HEK293 (cell line): ENCODE measurements around the gene COX7B2.

Source experiments
- CTCF ChIA-PET: fragments of 350-600 bp; formaldehyde crosslinking; extraction: SDS; loops from one replicate; lab custom pipeline; 2021; ENCODE audit warnings: antibody characterized with exemption; lab: Yijun Ruan, JAX
- POLR2A ChIA-PET: fragments of 300-600 bp; formaldehyde crosslinking; extraction: SDS; loops from one replicate; lab custom pipeline; 2020; ENCODE audit warnings: antibody characterized with exemption, inconsistent platforms; lab: Yijun Ruan, JAX
- H3K27ac ChIP-seq: fragments of 200-500 bp; sonication (Bioruptor generic); 2 replicates; pipeline ENCODE4 v1.5.1; 2014; ENCODE audit warnings: low read depth, low read length, control low read depth, inconsistent platforms; ENCODE audit errors: extremely low read depth
- H3K36me3 ChIP-seq, 2 experiments: fragments of 200-500 bp in 1 of 2; sonication (Bioruptor generic) in 1 of 2; 1 replicate in 1 of 2; 2 replicates in 1 of 2; pipeline ENCODE4 v1.5.1; 2014 to 2017; ENCODE audit warnings: inconsistent platforms in 2 of 2, low read length in 2 of 2; ENCODE audit not compliant: control insufficient read depth in 2 of 2, insufficient read depth in 1 of 2
- H3K4me1 ChIP-seq: fragments of 200-500 bp; sonication (Bioruptor generic); 2 replicates; pipeline ENCODE4 v1.5.1; 2014; ENCODE audit warnings: mild to moderate bottlenecking, low read length, inconsistent platforms; ENCODE audit not compliant: control insufficient read depth, insufficient read depth
- H3K4me3 ChIP-seq: 2 replicates; pipeline ENCODE4 v1.5.1; 2011; ENCODE audit warnings: low read depth, mild to moderate bottlenecking, control low read depth, low read length, moderate library complexity
- H3K9me3 ChIP-seq: fragments of 200-500 bp; sonication (Bioruptor generic); 2 replicates; pipeline ENCODE4 v1.5.1; 2014; ENCODE audit warnings: low read depth, low read length, inconsistent platforms; ENCODE audit not compliant: control insufficient read depth, insufficient read depth
- MZF1 ChIP-seq: fragments of 450-650 bp; formaldehyde crosslinking; IDR thresholded peaks from 2 replicates; pipeline ENCODE4 v1.5.1; 2017; ENCODE audit warnings: missing biosample characterization, missing genetic modification characterization, borderline replicate concordance
- PATZ1 ChIP-seq: fragments of 450-650 bp; formaldehyde crosslinking; IDR thresholded peaks from 2 replicates; pipeline ENCODE4 v1.5.1; 2016; ENCODE audit warnings: missing biosample characterization, missing genetic modification characterization
- ZBTB17 ChIP-seq: fragments of 450-650 bp; formaldehyde crosslinking; IDR thresholded peaks from 2 replicates; pipeline ENCODE4 v1.5.1; 2016; ENCODE audit warnings: missing biosample characterization, missing genetic modification characterization
- ZFHX2 ChIP-seq: fragments of 450-650 bp; formaldehyde crosslinking; conservative IDR thresholded peaks from 2 replicates; pipeline ENCODE4 v1.5.1; 2016; ENCODE audit warnings: missing biosample characterization, missing genetic modification characterization
- ZNF202 ChIP-seq: fragments of 450-650 bp; formaldehyde crosslinking; IDR thresholded peaks from 2 replicates; pipeline ENCODE4 v1.5.1; 2016; ENCODE audit warnings: missing biosample characterization, missing genetic modification characterization, borderline replicate concordance
- ZNF274 ChIP-seq, 2 experiments: fragments of 200-500 bp in 1 of 2; fragments of 450-650 bp in 1 of 2; sonication (Bioruptor generic) in 1 of 2; formaldehyde crosslinking in 1 of 2; IDR thresholded peaks; 2 replicates each; pipeline versions ENCODE4 v1.5.1 to v1.6.1; 2014 to 2016; ENCODE audit warnings: borderline replicate concordance in 1 of 2, inconsistent platforms in 1 of 2, low read length in 1 of 2, missing biosample characterization in 1 of 2, missing genetic modification characterization in 1 of 2
- ZNF354C ChIP-seq: fragments of 450-650 bp; formaldehyde crosslinking; IDR thresholded peaks from 2 replicates; pipeline ENCODE4 v1.5.1; 2016; ENCODE audit warnings: missing biosample characterization, missing genetic modification characterization, low read depth, borderline replicate concordance
- ZNF433 ChIP-seq: fragments of 450-650 bp; formaldehyde crosslinking; IDR thresholded peaks from 2 replicates; pipeline ENCODE4 v1.5.1; 2016; ENCODE audit warnings: missing biosample characterization, missing genetic modification characterization, low read depth
- ZNF610 ChIP-seq: fragments of 450-650 bp; formaldehyde crosslinking; IDR thresholded peaks from 2 replicates; pipeline ENCODE4 v1.5.1; 2016; ENCODE audit warnings: missing biosample characterization, missing genetic modification characterization, borderline replicate concordance
- ZNF658 ChIP-seq: fragments of 450-650 bp; formaldehyde crosslinking; IDR thresholded peaks from 2 replicates; pipeline ENCODE4; 2016; ENCODE audit warnings: missing biosample characterization, missing genetic modification characterization
- ZSCAN30 ChIP-seq: fragments of 450-650 bp; IDR thresholded peaks from 2 replicates; pipeline ENCODE4 v1.5.1; 2018; ENCODE audit warnings: missing biosample characterization, mild to moderate bottlenecking, missing genetic modification characterization, moderate library complexity
- TF ChIP-seq, protein P1 (sequence below): fragments of 450-650 bp; formaldehyde crosslinking; IDR thresholded peaks from 2 replicates; pipeline ENCODE4 v1.5.1; 2016; ENCODE audit warnings: missing biosample characterization, missing genetic modification characterization
- TF ChIP-seq, protein P2 (sequence below): fragments of 450-650 bp; formaldehyde crosslinking; IDR thresholded peaks from 2 replicates; pipeline ENCODE4 v1.5.1; 2016; ENCODE audit warnings: missing biosample characterization, missing genetic modification characterization
- TF ChIP-seq, protein P3 (sequence below): fragments of 450-650 bp; formaldehyde crosslinking; IDR thresholded peaks from 2 replicates; pipeline ENCODE4 v1.5.1; 2017; ENCODE audit warnings: missing biosample characterization, mild to moderate bottlenecking, missing genetic modification characterization, moderate library complexity

The COX7B2 gene

GRCh38 chr4:46817806-46818205, 91.2 kb downstream of the COX7B2 start (continued):
- TF ChIP-seq, protein P1, sequence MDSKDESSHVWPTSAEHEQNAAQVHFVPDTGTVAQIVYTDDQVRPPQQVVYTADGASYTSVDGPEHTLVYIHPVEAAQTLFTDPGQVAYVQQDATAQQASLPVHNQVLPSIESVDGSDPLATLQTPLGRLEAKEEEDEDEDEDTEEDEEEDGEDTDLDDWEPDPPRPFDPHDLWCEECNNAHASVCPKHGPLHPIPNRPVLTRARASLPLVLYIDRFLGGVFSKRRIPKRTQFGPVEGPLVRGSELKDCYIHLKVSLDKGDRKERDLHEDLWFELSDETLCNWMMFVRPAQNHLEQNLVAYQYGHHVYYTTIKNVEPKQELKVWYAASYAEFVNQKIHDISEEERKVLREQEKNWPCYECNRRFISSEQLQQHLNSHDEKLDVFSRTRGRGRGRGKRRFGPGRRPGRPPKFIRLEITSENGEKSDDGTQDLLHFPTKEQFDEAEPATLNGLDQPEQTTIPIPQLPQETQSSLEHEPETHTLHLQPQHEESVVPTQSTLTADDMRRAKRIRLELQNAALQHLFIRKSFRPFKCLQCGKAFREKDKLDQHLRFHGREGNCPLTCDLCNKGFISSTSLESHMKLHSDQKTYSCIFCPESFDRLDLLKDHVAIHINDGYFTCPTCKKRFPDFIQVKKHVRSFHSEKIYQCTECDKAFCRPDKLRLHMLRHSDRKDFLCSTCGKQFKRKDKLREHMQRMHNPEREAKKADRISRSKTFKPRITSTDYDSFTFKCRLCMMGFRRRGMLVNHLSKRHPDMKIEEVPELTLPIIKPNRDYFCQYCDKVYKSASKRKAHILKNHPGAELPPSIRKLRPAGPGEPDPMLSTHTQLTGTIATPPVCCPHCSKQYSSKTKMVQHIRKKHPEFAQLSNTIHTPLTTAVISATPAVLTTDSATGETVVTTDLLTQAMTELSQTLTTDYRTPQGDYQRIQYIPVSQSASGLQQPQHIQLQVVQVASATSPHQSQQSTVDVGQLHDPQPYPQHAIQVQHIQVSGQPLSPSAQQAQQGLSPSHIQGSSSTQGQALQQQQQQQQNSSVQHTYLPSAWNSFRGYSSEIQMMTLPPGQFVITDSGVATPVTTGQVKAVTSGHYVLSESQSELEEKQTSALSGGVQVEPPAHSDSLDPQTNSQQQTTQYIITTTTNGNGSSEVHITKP = no peak
- TF ChIP-seq, protein P2, sequence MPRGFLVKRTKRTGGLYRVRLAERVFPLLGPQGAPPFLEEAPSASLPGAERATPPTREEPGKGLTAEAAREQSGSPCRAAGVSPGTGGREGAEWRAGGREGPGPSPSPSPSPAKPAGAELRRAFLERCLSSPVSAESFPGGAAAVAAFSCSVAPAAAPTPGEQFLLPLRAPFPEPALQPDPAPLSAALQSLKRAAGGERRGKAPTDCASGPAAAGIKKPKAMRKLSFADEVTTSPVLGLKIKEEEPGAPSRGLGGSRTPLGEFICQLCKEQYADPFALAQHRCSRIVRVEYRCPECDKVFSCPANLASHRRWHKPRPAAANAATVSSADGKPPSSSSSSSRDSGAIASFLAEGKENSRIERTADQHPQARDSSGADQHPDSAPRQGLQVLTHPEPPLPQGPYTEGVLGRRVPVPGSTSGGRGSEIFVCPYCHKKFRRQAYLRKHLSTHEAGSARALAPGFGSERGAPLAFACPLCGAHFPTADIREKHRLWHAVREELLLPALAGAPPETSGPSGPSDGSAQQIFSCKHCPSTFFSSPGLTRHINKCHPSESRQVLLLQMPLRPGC = no peak
- TF ChIP-seq ZNF202 (no peak), ZNF354C (tag by site-specific recombination) (no peak), ZSCAN30 (no peak)

DNA sequence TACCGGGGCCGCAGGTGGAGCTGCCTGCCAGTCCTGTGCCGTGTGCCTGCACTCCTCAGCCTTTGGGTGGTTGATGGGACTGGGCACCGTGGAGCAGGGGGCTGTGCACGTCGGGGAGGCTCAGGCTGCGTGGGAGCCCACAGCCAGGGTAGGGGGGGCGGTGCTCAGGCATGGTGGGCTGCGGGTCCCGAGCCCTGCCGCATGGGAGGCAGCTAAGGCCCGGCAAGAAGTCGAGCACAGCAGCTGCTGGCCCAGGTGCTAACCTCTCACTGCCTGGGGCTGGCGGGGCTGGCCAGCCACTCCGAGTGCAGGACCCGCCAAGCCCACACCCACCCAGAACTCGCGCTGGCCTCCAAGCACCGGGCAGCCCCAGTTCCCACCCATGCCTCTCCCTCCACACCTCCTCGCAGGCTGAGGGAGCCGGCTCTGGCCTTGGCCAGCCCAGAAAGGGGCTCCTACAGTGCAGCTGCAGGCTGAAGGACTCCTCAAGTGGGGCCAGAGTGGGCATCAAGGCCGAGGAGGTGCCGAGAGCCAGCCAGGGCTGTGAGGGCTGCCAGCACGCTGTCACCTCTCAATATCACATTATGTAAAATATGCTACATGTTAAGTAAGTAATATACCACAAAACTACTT, 104.1 kb downstream of the COX7B2 start:
- H3K36me3 ChIP-seq = no peaks in the 10 kb centered on the region
- H3K4me1 ChIP-seq = no peaks in the 10 kb centered on the region
- ChIA-PET POLR2A (no interaction called here), CTCF (no interaction called here)
- no peak overlapping the region for H3K4me3 ChIP-seq
- TF ChIP-seq ZNF658 (no peak), ZNF433 (tag by site-specific recombination) (no peak), MZF1 (tag by site-specific recombination) (no peak), ZFHX2 (no peak), PATZ1 (tag by site-specific recombination) (no peak), ZNF274 (IDR thresholded peaks at IDR 0.05; ENCODE audit: low read length) (no peak), ZNF274 (tag by site-specific recombination; IDR thresholded peaks at IDR 0.05; ENCODE audit: borderline replicate concordance) (no peak)
- TF ChIP-seq, protein P3, sequence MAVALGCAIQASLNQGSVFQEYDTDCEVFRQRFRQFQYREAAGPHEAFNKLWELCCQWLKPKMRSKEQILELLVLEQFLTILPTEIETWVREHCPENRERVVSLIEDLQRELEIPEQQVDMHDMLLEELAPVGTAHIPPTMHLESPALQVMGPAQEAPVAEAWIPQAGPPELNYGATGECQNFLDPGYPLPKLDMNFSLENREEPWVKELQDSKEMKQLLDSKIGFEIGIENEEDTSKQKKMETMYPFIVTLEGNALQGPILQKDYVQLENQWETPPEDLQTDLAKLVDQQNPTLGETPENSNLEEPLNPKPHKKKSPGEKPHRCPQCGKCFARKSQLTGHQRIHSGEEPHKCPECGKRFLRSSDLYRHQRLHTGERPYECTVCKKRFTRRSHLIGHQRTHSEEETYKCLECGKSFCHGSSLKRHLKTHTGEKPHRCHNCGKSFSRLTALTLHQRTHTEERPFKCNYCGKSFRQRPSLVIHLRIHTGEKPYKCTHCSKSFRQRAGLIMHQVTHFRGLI (tag by site-specific recombination) = no peak
- no peak overlapping the region for H3K27ac ChIP-seq
- H3K9me3 ChIP-seq = no peaks in the 10 kb centered on the region

DNA sequence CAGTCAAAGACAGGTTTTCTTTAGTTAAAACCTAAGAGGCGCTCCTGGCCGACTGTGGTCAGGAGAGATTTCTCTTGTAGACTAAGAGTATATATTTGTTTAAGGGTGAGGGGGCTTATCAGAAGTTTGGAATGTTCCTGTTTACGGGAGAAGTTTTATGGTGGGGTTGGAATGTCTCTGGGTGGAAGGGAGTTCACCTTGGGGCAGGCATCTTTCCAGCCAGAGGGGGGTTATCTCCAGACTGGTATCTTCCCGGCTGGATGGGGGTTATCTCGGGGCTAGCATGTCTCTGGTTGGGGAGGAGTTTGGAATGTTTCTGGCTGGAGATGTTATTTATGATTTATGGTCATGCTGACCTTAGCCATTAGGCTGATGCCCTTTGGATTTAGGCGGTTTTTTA, 116.0 kb downstream of the COX7B2 start:
- CTCF ChIA-PET = no interaction called here

More for the DNA sequence above, 116.0 kb downstream of the COX7B2 start:
- Histone ChIP-seq H3K4me1 (no peaks in the 10 kb centered on the region), H3K27ac (no peak overlapping the region), H3K9me3 (no peaks in the 10 kb centered on the region), H3K4me3 (no peak overlapping the region), H3K36me3 (no peaks in the 10 kb centered on the region)
- POLR2A ChIA-PET = no interaction called here
- TF ChIP-seq ZBTB17 (tag by site-specific recombination) (no peak), ZNF610 (tag by site-specific recombination) (no peak)
